Common myeloid progenitor, CD34-positive (primary cell): Measurements from ENCODE around the gene ADGRV1.
A peak's percentile ranks its signal among the peaks of the same experiment; 100 is the strongest.

Source experiments
- CTCF ChIA-PET: fragments of 350-600 bp; sonication (Branson Sonifier 250); formaldehyde crosslinking; loops from one replicate; lab custom pipeline; 2021; ENCODE audit warnings: antibody characterized with exemption; lab: Charles Lee
- POLR2A ChIA-PET: fragments of 350-600 bp; sonication (Branson Sonifier 250); formaldehyde crosslinking; loops from one replicate; lab custom pipeline; 2021; ENCODE audit warnings: antibody characterized with exemption; lab: Charles Lee
- DNase-seq, 3 donors: peaks; one replicate each; pipeline versions ENCODE4 v3.0.0 to v3.0.0-alpha.2; 2013
- H3K27ac ChIP-seq, 2 experiments: 1 replicate in 1 of 2; 2 replicates in 1 of 2; pipeline ENCODE4 v1.7.0; 2013; ENCODE audit warnings: inconsistent platforms in 2 of 2, low read length in 2 of 2, mild to moderate bottlenecking in 2 of 2, low read depth in 1 of 2, moderate library complexity in 1 of 2; ENCODE audit not compliant: severe bottlenecking in 2 of 2, insufficient read depth in 1 of 2, poor library complexity in 1 of 2
- H3K27me3 ChIP-seq, 5 experiments: replicated peaks in 2 of 5; 1 replicate in 3 of 5; 2 replicates in 2 of 5; pipeline versions ENCODE4 v1.6.1 to v1.7.0; 2013; ENCODE audit warnings: low read length in 4 of 5, mild to moderate bottlenecking in 2 of 5, moderate library complexity in 2 of 5, inconsistent platforms in 1 of 5; ENCODE audit not compliant: insufficient read depth in 5 of 5, control insufficient read depth in 4 of 5
- H3K36me3 ChIP-seq, 4 experiments: 1 replicate in 2 of 4; 2 replicates in 2 of 4; pipeline versions ENCODE4 v1.6.1 to v1.7.0; 2013; ENCODE audit warnings: low read length in 3 of 4, control low read depth in 1 of 4, mild to moderate bottlenecking in 1 of 4; ENCODE audit not compliant: control insufficient read depth in 4 of 4, insufficient read depth in 4 of 4
- H3K4me1 ChIP-seq, 4 experiments: 1 replicate in 3 of 4; 2 replicates in 1 of 4; pipeline versions ENCODE4 v1.6.1 to v1.7.1; 2013; ENCODE audit warnings: low read length in 3 of 4, mild to moderate bottlenecking in 3 of 4, control low read depth in 1 of 4, inconsistent platforms in 1 of 4, moderate library complexity in 1 of 4; ENCODE audit not compliant: control insufficient read depth in 4 of 4, insufficient read depth in 4 of 4; ENCODE audit errors: control extremely low read depth in 1 of 4
- H3K4me3 ChIP-seq, 7 experiments: 1 replicate in 4 of 7; 2 replicates in 3 of 7; pipeline versions ENCODE4 v1.5.1 to v1.7.0; 2013; ENCODE audit warnings: mild to moderate bottlenecking in 7 of 7, low read length in 6 of 7, moderate library complexity in 6 of 7, inconsistent platforms in 2 of 7, low read depth in 2 of 7, control low read depth in 1 of 7; ENCODE audit not compliant: insufficient read depth in 4 of 7, control insufficient read depth in 1 of 7; ENCODE audit errors: extremely low read depth in 1 of 7
- H3K9me3 ChIP-seq, 5 experiments: 1 replicate in 4 of 5; 2 replicates in 1 of 5; pipeline versions ENCODE4 v1.6.1 to v1.7.1; 2013; ENCODE audit warnings: low read length in 4 of 5, mild to moderate bottlenecking in 2 of 5, inconsistent platforms in 1 of 5, low read depth in 1 of 5, moderate library complexity in 1 of 5; ENCODE audit not compliant: control insufficient read depth in 4 of 5, insufficient read depth in 2 of 5; ENCODE audit errors: control extremely low read depth in 1 of 5
- WGBS: methylation state at CpG from one replicate; pipeline ENCODE4 v1.1.5; 2013; ENCODE audit not compliant: insufficient coverage; 5-methylcytosine and 5-hydroxymethylcytosine counted together

ADGRV1 gene

GRCh38 chr5:91156242-91156641, 597.6 kb downstream of the ADGRV1 start:
- ChIA-PET POLR2A (no interaction called here), CTCF (no interaction called here)
- no CpG with 5 or more reads among the region's 1 CpG for WGBS
- Histone ChIP-seq H3K27me3 (no peaks in the 10 kb centered on the region), H3K36me3 (no peaks in the 10 kb centered on the region), H3K4me3 (no peak overlapping the region), H3K9me3 (no peaks in the 10 kb centered on the region), H3K4me1 (peaks cover 0 to 8% (median 0%) of the 10 kb centered on the region in 4 experiments), H3K27ac (no peak overlapping the region)
- no peak for DNase-seq

GRCh38 chr5:91158011-91158410, 599.4 kb downstream of the ADGRV1 start:
- H3K4me3 ChIP-seq: no peak overlapping the region
- H3K36me3 ChIP-seq: no peaks in the 10 kb centered on the region
- no peak for DNase-seq
- H3K9me3 ChIP-seq: no peaks in the 10 kb centered on the region
- H3K27ac ChIP-seq: no peak overlapping the region
- H3K4me1 ChIP-seq: peaks cover 0 to 21% (median 13%) of the 10 kb centered on the region in 4 experiments
- POLR2A ChIA-PET: no interaction called here
- 100% methylated on average over 1 of the region's 1 CpG for WGBS
- CTCF ChIA-PET: no interaction called here
- no peaks in the 10 kb centered on the region for H3K27me3 ChIP-seq

GRCh38 chr5:91159647-91160046, 601.0 kb downstream of the ADGRV1 start:
- Histone ChIP-seq H3K4me1 (peaks cover 0 to 29% (median 19%) of the 10 kb centered on the region in 4 experiments), H3K4me3 (no peak overlapping the region), H3K36me3 (no peaks in the 10 kb centered on the region), H3K27ac (no peak overlapping the region), H3K9me3 (no peaks in the 10 kb centered on the region), H3K27me3 (no peaks in the 10 kb centered on the region)
- 100% methylated on average over 1 of the region's 1 CpG for WGBS
- CTCF ChIA-PET: interaction anchor here (1.4 kb wide), 1 partner anchor 260 kb away, joined by 4 read pairs; no protein-coding TSS in a partner anchor
- POLR2A ChIA-PET: no interaction called here
- DNase-seq: no peak

- no peak overlapping the region for H3K27ac ChIP-seq
Observed at GRCh38 chr5:91160714-91161285, 602.2 kb downstream of the ADGRV1 start.

GRCh38 chr5:91162534-91163381, 604.2 kb downstream of the ADGRV1 start:
- no peaks in the 10 kb centered on the region for H3K36me3 ChIP-seq
- peak overlapping the region; percentile 56 to 84 for H3K27ac ChIP-seq
- 51% methylated on average over 4 of the region's 6 CpGs for WGBS
- POLR2A ChIA-PET: no interaction called here
- peak; percentile 83 to 98 (median 98) for DNase-seq
- H3K27me3 ChIP-seq: no peaks in the 10 kb centered on the region
- no peaks in the 10 kb centered on the region for H3K9me3 ChIP-seq
- H3K4me3 ChIP-seq: peak overlapping the region in 2 of 7 experiments; percentile 1 to 17
- H3K4me1 ChIP-seq: peaks cover 0 to 22% (median 19%) of the 10 kb centered on the region in 4 experiments
- CTCF ChIA-PET: interaction anchor here (1.0 to 1.1 kb wide), 3 partner anchors 16 to 224 kb away, joined by 3 to 4 read pairs (median 3); no protein-coding TSS in a partner anchor

More at GRCh38 chr5:91160714-91161285, 602.2 kb downstream of the ADGRV1 start:
- ChIA-PET CTCF (interaction anchor here (0.9 to 1.5 kb wide), 3 partner anchors 10 to 259 kb away, joined by 3 to 5 read pairs (median 4); no protein-coding TSS in a partner anchor), POLR2A (no interaction called here)
- 99% methylated on average over 5 of the region's 5 CpGs for WGBS
- Histone ChIP-seq H3K27me3 (no peaks in the 10 kb centered on the region), H3K4me3 (no peak overlapping the region), H3K9me3 (no peaks in the 10 kb centered on the region), H3K4me1 (peaks cover 0 to 29% (median 19%) of the 10 kb centered on the region in 4 experiments), H3K36me3 (no peaks in the 10 kb centered on the region)
- no peak for DNase-seq

GRCh38 chr5:91164424-91164823, 605.8 kb downstream of the ADGRV1 start:
- no peak for DNase-seq
- ChIA-PET POLR2A (interaction anchor here (0.6 kb wide), 1 partner anchor 310 kb away, joined by 3 read pairs; no protein-coding TSS in a partner anchor), CTCF (interaction anchor here (2.1 kb wide), 1 partner anchor 221 kb away, joined by 5 read pairs; no protein-coding TSS in a partner anchor)

More at GRCh38 chr5:91164424-91164823, 605.8 kb downstream of the ADGRV1 start:
- H3K4me1 ChIP-seq: peaks cover 0 to 22% (median 19%) of the 10 kb centered on the region in 4 experiments
- no peak overlapping the region for H3K27ac ChIP-seq
- H3K4me3 ChIP-seq: no peak overlapping the region
- no peaks in the 10 kb centered on the region for H3K36me3 ChIP-seq
- WGBS: 95% methylated on average over 3 of the region's 3 CpGs
- H3K9me3 ChIP-seq: no peaks in the 10 kb centered on the region
- no peaks in the 10 kb centered on the region for H3K27me3 ChIP-seq
